ENCODE results near the gene TEX54. TPM values are rescaled to one million over a fixed set of nuclear protein-coding genes. Genes with fewer than 3 reads are reported as not detected.
A peak's percentile ranks its signal among the peaks of the same experiment; 100 is the strongest.

Gene TEX54
- total and polyA plus RNA-seq, 2 of the 13 experiments (the other 11 are each of a cell fraction or from before 2014, with no cell fraction given): not detected

- TF ChIP-seq ZHX1 (CRISPR knock-in tag; IDR thresholded peaks at IDR 0.05; ENCODE audit: low read depth): no peak
- no peak for TF ChIP-seq ATF7-NPFF (CRISPR knock-in tag; IDR thresholded peaks at IDR 0.05; ENCODE audit: low read depth)
- TF ChIP-seq ZFP1 (CRISPR knock-in tag; IDR thresholded peaks at IDR 0.05): no peak
- no peak for TF ChIP-seq ZNF800 (CRISPR knock-in tag; IDR thresholded peaks at IDR 0.05)
- peak in 1 of 2 experiments; percentile 62; a peak in 2 of 4 replicates for TF ChIP-seq KLF16 (CRISPR knock-in tag; IDR thresholded peaks at IDR 0.05)
- no peak for TF ChIP-seq EP300 (IDR thresholded peaks at IDR 0.05; ENCODE audit: low read depth in 2 of 2, low read length in 2 of 2)
- TF ChIP-seq EP300 (CRISPR knock-in tag; IDR thresholded peaks at IDR 0.05; ENCODE audit: borderline replicate concordance): no peak
- no peak; the same call in none of the 2 replicates for TF ChIP-seq PRDM15 (CRISPR knock-in tag; IDR thresholded peaks at IDR 0.05)
- peak; percentile 29; the same call in 1 of the 2 replicates for TF ChIP-seq ZNF350 (CRISPR knock-in tag; IDR thresholded peaks at IDR 0.05; ENCODE audit: borderline replicate concordance, low read depth)
- TF ChIP-seq SNAPC5 (CRISPR knock-in tag; IDR thresholded peaks at IDR 0.05; ENCODE audit: borderline replicate concordance): no peak
- no peak for TF ChIP-seq ZNF879 (CRISPR knock-in tag; IDR thresholded peaks at IDR 0.05)
- TF ChIP-seq ZNF343 (CRISPR knock-in tag; IDR thresholded peaks at IDR 0.05): peak; percentile 79
- no peak for TF ChIP-seq ZBTB34 (CRISPR knock-in tag; IDR thresholded peaks at IDR 0.05)
- no peak; the same call in 1 of the 2 replicates for TF ChIP-seq TFDP2 (CRISPR knock-in tag; IDR thresholded peaks at IDR 0.05)
Measured at GRCh38 chr11:62831520-62832335, 913 bp downstream of the TEX54 start, which contains the start of gene STX5 (continued).
